ENCODE results near the gene COL6A1.

COL6A1 gene

DNA sequence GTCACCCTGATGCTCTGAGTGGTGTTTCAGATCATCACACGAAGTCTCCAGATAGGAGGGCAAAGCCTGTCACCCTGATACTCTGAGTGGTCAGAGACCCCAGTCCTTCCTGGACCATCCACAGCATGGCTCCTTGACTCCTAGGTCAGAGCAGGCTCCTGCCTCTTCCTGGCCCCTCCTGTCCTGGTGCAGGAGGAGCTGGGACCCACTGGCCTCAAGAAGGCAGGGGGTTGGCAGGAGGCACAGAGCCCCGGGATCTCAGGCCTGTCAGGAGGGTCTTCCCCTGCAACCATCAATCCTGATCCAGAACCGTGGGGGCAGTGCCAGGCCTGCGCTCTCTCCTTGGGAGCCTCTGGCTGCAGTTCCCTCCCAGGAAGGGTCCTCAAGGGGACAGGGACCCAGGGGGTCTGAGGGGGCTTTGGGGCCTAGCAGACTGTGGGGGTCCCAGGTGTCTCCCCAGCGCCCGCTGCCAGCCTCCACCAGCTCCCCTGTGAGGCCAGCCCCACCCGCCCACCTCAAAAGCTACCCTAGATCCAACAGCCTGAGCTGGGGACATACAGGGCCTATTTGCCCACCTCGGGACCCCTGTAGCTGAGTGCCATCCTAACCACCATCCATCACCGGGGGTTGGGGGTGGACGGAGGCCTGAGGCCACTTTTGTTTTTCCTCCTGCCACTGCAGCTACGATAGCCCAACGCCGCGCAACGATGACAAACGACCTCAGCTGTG is 27.5 kb downstream of the COL6A1 start:
- DNase-seq, result no peak

DNA sequence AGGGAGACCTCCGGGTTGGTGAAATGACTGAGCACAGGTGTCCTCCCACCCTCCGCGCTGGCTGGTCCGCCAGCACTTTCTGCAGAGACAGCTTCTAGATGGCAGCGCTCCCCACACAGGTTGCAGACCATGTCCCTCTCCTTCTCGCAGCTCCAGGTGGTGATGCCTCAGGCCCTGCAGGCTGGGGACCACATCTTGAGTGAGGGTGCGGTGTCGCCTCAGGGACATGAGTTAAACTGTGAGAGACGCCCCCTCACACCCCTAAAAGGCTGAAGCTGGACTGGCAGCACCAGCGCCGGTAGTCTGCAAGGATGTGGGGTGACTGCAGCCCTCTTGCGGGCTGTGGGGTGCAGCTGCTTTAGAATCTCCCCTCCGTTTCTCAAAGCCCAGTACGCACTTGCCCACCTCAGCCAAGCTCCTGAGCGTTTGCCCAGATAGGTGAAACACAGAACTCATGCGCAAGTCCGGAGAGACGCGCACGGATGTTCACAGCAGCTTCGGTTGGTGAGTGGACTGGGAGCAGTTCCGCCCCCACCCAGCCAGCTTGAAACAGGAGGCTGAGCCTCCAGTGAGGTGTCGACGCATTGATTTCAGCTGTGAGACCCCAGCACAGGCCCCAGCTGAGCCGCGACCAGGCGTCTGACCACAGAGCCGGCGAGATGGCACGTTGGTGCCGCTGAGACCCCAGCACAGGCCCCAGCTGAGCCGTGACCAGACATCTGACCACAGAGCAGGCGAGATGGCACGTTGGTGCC is 28.6 kb downstream of the COL6A1 start:
- DNase-seq, result no peak

DNA sequence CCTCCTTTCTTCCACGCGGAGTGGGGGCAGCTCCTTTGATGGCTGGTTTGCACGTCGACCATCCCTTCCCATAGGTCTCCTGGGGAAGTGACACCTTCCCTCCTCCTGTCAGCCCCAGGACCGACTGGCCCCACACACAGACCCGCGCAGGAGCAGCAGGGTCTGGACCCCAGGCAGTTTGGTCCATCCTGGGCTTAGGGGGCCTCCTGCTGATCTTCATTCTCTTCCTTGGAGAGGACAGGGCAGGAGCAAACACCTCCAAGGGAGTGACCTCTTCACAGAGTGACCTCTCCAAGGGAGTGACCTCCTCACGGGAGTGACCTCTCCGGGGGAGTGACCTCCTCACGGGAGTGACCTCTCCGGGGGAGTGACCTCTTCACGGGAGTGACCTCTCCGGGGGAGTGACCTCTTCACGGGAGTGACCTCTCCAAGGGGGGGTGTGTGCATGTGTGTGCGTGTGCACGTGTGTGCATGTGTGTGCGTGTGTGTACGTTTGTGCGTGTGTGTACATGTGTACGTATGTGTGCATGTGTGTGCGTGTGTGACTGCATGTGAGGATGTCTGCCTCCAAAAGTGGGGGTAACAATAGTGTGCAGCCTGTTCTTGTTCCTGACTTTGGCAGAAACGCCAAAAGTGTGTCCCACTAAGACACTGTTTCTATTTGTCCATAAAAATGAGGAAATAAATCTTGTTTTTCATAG is 29.8 kb downstream of the COL6A1 start:
- no peak for DNase-seq

DNA sequence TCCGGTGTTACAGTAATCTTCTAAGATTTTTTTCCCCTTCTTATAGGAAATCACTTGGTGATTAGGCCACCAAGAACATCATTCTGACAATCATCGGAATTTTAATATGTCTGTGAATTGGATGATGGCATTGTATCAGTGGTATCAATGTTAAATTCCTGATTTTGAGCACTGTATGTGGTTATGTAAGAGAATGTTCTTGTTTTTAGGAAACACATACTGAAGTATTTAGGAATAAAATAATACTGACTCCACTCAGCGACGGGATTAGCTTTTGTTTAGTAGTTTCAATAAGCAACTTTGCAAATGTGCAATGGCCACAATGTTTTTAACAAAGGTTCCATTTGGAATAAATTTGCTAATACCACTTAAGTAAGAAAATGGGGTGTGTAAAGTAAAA is 30.6 kb downstream of the COL6A1 start:
- no peak for DNase-seq

DNA sequence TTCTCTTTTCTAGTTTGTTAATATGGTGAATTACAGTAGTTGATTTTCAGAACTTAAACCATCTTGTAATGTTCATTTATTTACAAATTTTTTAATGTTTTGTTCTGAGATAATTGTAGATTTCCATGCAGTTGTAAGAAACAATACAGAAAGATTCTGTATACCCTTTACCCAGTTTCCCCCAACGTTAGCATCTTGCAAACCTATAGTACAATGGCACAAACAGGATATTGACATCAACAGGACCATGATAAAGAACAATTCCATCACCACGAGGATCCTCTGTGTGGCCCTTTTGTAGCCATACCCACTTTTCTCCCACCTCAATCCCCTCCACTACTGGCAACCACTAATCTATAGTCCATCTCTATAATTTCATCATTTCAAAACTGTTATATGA is 33.3 kb downstream of the COL6A1 start:
- no peak for DNase-seq

DNA sequence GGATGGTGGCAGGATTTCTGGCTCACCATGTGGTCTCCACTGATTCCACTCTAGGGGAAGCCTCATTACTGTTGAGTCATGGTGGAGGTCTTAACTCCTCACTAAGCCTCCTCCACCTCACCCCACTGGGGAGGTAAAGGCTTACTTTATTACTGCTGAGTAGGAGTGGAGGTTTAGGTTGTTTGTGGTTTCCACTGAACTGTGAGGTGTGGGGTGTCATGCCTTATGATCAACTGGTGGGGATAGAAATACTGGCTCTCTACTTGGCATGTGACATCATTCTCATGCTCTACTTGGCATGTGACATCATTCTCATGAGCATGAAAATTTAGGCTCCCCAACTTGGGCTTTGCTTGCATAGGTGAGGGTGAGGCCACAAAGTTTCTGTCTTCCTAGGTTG is 35.6 kb downstream of the COL6A1 start:
- DNase-seq, result no peak

DNA sequence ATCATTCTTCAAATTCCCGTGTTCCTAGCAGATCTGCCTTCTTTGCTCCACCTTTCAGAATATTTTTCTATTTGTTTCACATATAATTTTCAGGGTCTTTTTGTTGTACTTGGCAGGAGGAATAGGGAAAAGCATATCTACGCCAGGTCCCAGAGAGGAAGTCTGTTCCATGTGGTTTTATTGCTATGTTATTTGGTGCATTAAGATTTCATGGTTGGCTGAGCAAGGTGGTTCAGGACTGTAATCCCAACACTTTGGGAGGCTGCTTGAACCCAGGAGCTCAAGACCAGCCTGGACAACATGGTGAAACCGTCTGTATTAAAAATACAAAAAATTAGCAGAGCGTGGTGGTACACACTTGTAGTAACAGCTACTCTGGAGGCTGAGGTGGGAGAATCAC is 36.1 kb downstream of the COL6A1 start:
- no peak for DNase-seq

DNA sequence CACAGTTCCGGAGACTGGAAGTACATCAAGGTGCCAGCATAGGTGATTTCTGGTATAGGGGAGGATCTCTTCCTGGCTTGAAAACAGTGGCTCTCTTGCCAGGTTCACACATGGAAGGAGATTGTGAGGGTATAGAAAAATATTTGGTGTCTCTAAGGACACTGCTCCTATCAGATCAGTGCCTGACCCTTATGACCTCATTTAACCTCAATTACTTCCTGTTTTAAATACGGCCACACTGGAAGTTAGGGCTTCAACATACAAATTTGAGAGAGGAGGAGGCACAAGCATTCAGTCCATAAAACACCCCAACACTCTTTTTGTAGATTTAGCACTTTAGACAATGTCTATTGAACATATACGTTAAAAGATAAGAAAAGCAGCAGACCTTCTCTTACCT is 37.0 kb downstream of the COL6A1 start:
- no peak for DNase-seq

DNA sequence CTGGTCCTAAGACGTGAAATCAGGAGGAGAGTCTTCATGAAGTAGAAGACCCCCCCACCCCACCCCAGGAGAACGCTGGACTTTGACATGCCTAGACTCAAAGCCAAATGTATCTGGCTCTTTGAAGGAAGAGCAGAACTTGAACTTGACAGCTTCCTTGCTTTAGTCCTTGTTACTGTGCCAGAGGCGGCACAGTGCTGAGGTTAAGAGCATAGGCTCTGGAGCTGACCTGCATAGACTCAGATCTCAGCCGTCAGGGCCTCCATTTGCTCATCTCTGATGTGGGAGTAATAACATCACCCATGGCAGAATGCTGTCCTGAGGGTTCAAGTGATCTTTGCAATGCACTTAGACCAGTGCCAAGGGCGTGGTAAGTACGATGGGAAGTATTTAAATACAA is 39.0 kb downstream of the COL6A1 start:
- DNase-seq, result no peak

DNA sequence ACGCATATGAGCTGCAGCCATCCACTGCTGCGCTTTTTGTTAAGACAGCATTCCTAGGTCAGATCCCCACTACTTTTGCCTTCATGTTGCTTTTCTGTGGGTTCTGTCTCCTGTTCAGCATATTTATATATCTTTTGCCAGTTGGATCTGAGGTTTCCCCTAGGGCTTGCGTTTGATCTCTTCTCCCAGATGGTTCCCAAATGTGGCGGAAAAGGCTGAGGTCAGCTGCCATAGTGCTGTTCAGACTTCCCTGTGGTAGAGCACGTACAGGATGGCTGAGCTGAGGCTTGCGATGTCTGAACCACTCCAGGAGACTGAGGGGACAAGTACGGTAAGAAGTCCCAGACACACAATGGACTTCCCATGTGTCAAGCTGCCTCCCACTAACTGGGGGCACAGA is 39.8 kb downstream of the COL6A1 start:
- DNase-seq, result no peak

DNA sequence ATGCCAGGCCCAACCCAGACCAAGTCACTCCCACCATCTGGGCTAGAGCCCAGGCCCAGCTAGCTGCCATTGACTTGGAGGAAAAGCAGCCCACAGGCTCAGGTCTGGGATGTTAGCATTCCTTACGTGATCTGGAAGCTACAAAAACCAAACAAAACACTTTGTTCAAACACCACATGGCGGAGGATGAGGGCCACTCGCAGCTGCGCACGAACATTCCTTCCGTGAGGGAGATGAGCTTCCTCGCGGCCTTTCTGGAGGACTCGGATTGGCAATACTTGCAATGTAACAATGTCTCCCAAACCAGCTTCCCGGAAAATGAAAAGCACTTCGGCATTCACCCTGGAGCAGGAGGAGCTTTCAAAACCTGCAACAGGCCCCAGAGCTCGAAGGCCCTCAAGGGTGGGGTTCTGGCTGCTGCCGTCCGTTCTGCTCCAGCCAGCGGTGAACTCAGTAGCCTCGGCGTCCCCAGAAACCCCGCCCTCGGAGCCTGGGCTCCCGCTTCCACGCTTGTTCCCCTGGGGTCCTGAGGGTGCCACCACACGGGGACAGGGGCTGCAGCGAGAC is 40.5 kb downstream of the COL6A1 start:
- DNase-seq, result no peak

DNA sequence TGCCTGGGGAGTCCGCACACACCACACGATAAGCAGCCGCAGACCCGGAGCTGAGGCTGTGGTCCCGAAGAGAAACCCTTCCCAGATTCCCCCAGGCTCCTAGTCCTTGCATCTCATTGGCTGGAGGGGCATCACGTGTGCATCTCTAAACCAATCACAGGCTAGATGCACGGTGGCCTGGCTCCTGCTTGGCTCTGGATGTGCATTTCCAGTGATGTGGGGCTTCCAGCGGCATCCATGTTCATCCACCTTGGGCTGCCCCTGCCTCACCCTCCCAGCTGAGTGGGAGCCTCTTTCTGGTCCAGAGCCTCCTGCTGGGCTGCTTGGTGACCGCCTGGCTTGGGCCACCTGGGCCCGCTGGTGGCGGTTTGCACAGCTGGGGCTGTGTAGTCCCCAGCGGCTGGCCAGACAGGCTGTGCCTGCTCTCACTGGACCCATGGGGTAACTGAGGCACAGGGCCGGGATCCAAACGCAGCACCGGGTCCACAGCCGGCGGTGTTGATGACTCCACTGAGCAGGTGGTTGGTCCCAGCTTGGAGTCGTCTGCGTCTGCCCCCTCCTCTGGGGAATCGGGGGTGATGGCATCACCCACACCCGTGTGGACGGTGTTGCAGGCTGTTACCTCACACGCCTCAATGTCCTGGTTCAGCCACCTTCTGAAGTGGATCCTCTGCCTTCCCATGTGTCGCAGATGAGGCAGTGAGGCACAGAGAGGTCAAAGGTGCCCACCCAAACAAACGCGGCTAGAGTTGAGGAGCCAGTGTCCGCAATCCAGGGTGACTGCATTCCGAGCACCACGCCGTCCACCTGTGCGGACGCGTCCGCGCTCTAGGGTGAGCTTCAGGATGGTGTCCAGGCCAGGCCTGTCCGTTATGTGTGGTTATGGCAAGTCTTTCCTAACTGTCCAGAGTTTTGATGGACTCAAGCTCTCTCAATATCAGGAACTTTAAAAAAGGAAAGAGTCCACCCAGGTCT is 41.3 kb downstream of the COL6A1 start:
- DNase-seq, result no peak

DNA sequence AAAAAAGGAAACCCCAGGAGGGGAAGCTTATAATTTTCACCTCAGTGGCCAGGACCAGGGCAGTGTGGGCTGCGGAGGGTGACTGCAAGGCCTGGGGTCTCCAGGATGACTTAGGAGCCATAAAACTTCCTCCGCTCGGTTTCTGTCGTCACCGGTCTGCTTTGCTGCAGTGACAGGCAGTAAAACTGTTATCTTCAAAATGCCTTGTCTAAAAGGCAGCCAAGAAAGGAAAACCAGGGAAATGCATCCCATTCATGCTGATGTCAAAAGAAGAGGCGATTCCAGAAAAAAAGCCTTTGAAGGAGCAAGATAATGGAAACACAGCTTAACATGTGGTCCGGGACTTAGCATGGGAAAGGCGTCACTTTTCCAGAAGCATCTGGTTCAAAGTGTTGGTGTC is 42.0 kb downstream of the COL6A1 start:
- no peak for DNase-seq

DNA sequence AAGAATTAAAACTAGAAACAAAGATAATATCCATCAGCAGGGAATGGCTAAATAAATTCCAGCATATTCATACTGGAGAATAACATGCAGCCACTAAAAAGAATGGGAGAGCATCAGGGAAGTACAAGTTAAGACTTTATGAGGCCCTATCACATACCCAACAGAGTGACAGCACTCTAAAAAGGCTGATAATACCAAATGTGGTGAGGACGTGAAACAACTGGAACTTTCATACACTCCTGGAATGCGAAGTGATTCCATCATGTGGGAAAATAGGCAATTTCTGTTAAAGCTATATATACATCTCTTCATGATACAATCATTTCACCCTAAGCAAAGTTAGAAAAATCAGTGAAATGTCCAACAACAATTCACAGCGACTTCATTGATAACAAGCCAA is 42.6 kb downstream of the COL6A1 start:
- DNase-seq, result no peak

DNA sequence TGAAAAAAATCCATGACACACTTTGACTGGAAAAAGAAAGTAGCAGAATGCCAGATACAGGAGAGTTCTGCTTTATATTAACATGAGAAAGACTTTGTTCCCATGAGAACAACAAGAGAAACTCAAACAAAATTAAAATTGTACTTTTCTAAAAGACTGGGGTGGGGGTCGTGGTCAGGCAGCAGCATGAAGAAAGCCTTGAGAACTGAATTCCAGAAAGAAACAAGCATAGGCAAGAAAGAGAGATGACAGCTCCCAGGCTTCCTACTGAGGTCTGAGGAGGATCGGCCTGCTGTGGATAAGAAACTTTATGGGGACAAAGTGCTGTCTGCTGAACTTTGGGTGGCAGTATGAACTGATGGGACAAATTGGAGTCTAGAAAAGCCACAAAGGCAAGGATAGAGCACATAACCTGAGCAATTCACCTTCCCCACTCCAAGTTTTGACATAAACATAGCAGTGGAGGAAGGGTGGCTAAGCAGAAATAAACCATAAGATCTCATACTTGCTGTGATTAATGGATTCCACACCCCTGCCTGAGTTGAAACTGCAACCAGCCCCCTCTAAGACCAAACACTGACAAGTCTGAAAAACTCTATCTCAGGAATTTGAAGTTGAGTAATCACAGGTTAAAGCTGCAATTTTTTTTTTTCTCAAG is 43.7 kb downstream of the COL6A1 start:
- DNase-seq, result no peak

DNA sequence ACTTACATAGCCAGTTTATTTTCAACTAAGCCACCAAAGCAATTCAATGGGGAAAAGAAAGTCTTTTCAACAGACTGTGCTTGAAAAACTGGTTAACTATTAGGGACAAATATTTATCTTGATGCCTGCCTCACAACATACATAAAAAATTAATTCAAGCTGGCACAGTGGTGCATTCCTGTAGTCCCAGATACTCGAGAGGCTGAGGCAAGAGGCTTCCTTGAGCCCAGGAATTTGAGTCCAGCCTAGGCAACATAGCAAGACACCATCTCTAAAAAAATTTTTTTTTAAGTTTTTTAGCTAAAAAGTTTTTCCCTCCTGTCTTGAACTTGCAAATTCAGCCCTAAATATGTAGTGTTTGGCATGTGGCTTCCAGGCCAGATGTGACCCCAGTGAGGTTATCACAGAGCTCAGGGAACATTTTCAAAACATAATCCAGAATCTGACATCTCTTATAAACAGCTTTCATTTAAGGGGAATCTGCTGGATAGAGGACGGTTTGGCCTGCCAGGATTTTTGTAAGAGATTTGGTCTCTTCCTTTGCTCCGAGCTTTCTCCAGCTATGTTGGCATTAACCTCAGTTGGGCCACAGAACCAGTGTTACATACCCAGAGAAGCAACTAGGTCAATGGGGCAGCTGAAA is 46.4 kb downstream of the COL6A1 start:
- DNase-seq, result no peak

DNA sequence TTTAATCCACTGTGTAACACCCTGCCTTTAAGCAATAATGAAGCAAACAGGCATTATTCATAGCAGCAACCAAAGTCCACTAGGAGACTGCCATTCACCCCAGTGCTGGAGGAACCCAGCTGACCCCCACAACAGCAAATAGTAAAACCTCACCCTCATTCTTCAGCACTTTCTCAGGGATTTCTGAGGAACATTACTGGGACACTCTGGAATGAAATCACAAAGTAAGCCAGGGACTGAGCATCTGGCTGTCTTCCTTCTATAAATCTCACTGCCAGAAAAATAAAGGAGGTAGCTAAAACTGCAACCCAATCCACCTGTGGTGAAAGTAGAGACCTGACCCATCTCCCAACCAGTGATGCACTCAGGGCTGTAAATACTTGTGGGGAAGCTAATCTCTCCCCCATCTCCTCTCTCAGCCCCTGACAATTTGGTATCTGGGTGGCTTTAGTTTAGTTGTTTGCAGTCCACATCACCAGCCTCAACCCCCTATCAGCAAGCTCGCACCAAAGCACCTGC is 47.1 kb downstream of the COL6A1 start:
- DNase-seq, result no peak

DNA sequence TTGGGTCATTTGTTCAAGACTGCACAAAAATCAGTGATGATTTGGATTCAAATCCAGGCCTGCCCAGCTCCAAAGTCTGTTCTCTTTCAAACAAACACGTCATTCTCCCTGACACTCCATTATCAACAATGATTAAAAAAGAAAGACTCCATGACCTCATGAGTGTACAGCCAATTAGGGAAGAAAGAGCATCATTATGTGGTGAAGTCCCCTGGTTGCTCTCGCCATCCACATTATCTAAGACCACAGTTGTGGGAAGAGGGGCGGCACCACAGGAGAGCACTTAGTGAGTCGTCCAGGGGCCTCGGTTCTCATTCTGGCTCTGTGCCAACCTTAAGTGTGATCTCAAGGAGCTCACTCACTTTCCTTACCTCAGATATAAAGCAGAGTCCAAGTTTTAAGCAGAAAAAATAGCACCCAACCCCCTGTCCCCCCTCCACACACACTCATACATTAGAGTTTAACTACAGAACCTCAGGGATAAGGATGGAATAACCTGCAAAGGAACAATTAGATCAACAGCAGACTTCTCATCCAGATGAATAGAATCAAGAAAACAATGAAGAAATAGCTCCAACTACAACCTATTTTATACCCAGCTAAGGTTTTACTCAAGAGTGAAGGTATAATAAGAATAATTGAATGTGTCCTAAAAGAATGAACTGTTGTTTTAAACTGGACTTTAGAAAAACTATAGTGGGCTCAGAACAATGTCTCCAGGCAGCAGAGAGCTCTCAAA is 47.8 kb downstream of the COL6A1 start:
- DNase-seq, result no peak

DNA sequence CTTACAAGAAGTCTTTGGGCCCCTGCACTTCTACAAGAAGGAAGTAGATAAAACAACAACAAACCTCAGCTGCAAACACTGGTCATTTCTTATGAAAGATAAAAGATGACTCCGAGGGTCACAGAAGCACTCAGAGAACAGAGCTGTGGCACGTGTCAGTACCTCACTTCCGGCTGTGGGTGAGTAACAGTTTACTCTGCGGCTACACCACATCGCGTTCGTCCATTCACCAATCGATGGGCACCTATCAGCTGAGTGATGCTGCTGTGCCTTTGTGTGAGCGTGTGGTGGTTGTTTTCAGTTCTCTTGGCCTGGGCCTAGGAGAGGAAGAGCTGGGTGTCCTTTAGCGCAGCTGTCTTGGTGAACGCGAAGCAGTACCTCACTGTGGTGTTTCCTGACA is 49.9 kb downstream of the COL6A1 start:
- DNase-seq, result no peak

DNA sequence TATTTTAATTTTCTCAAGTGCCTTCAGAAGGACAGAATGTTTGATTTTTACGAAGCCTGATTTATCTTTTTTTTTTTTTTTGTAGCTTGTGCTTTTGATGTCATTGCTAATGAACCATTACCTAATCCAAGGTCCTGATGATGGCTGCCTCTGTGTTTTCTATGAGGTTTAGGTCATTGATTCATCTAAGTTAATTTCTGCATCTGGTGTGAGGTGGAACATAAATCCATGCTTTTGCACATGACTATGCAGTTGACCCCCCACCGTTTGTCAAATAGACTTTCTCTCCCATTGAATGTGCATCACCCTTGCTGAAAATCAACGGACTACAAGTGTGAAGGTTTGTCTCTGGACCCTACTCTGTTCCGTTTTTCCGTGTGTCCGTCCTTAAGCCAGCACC is 50.5 kb downstream of the COL6A1 start:
- no peak for DNase-seq

All from T-helper 9 cell (primary cell).